ENCODE results near the gene THOC1. TPM values are rescaled to one million over a fixed set of nuclear protein-coding genes. Genes with fewer than 3 reads are reported as not detected.

Gene THOC1
- total and polyA plus RNA-seq, 5 donors, result 12.8 to 19.2 (median 15.7) TPM

DNA sequence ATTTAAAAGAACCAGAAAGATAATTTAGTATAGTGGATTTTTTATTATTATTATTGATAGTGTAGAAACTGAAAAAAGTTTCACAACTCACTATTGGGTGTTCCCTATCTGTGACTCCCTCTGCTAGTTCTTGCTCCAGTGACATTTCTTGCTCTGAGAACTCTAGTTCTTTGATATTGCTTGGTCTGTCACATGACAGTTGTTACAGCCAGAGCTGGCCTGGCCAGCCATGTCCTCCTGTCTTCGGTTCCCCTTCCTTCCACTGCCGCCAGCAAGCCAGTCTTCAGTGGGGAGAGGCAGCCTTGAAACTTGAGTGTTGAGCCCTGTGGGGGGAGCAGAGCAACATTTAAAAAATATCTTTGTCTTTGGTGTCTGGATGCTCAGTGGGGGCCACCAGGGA, 7.6 kb upstream of the THOC1 start:
- intact Hi-C loops (cut with DNase I), result no loop called here
- DNase-seq, result peak in 2 of 3 donors; percentile 60 to 62
- ATAC-seq, result peak; percentile 16 to 38
- Histone ChIP-seq H3K9me3 (ENCODE audit: control insufficient read depth, low read length) (no peaks in the 10 kb centered on the region), H3K4me1 (ENCODE audit: control insufficient read depth, insufficient read depth, low read length) (no peaks in the 10 kb centered on the region), H3K27me3 (ENCODE audit: control insufficient read depth, insufficient read depth) (no peaks in the 10 kb centered on the region), H3K4me3 (ENCODE audit: low read length) (no peak overlapping the region), H3K27ac (ENCODE audit: low read length) (no peak overlapping the region)
- 58% methylated on average over 2 of the region's 2 CpGs for WGBS

- ATAC-seq, result no peak
- H3K27me3 ChIP-seq (ENCODE audit: control insufficient read depth, insufficient read depth), result no peaks in the 10 kb centered on the region
These were observed 6.5 kb upstream of the THOC1 start for GRCh38 chr18:274313-274712.

DNA sequence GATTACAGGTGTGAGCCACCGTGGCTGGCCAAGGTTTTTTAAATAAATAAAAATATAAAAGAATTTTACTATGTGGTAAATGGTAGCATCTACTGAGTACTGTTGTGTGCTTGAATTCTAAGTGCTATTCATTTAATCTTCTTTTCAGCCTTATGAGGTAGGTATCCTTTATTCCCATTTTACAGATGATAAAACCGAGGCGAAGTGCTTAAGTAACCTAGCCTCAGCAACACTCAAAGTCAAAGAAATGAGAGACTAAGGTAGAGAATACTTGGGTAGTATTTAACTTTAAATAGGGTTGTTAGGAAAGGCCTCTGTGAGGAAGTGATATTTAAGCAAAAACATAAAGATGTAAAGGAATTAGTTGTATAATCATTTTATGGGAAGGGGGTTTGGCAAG, 5.7 kb upstream of the THOC1 start:
- no peak for ATAC-seq
- WGBS, result over 99% methylated on average over 3 of the region's 3 CpGs
- Histone ChIP-seq H3K4me1 (ENCODE audit: control insufficient read depth, insufficient read depth, low read length) (no peaks in the 10 kb centered on the region), H3K9me3 (ENCODE audit: control insufficient read depth, low read length) (no peaks in the 10 kb centered on the region), H3K27ac (ENCODE audit: low read length) (no peak overlapping the region), H3K4me3 (ENCODE audit: low read length) (no peak overlapping the region), H3K27me3 (ENCODE audit: control insufficient read depth, insufficient read depth) (no peaks in the 10 kb centered on the region)
- no peak for DNase-seq
- intact Hi-C loops (cut with DNase I), result no loop called here

More at GRCh38 chr18:274313-274712, 6.5 kb upstream of the THOC1 start:
- intact Hi-C loops (cut with DNase I), result no loop called here
- 83% methylated on average over 8 of the region's 8 CpGs for WGBS
- H3K4me3 ChIP-seq (ENCODE audit: low read length), result no peak overlapping the region
- H3K4me1 ChIP-seq (ENCODE audit: control insufficient read depth, insufficient read depth, low read length), result no peaks in the 10 kb centered on the region
- no peak overlapping the region for H3K27ac ChIP-seq (ENCODE audit: low read length)
- H3K9me3 ChIP-seq (ENCODE audit: control insufficient read depth, low read length), result no peaks in the 10 kb centered on the region
- DNase-seq, result no peak

DNA sequence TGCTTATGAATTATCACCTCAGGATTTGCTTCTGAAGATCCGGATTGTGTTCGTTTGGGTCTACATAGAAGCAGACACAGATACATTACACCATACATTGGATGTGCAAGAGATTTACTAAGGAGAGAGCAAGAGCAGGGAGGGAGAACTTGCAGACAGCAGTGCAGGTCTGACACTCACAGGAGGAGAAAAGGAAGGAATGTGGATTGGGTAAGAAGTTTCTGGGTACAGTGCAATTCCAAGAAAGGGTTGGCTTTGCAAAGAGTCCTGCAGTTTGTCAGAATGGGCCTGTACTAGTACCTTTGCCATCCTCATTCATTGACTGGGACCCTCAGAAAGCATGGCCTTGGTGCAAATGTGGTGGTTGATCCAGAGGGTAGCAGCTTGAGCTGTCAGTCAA, 4.8 kb upstream of the THOC1 start:
- WGBS, result 83% methylated on average over 2 of the region's 2 CpGs
- ATAC-seq (no peak), DNase-seq (no peak)
- Histone ChIP-seq H3K9me3 (ENCODE audit: control insufficient read depth, low read length) (no peaks in the 10 kb centered on the region), H3K27ac (ENCODE audit: low read length) (no peak overlapping the region), H3K4me3 (ENCODE audit: low read length) (no peak overlapping the region), H3K27me3 (ENCODE audit: control insufficient read depth, insufficient read depth) (no peaks in the 10 kb centered on the region), H3K4me1 (ENCODE audit: control insufficient read depth, insufficient read depth, low read length) (no peaks in the 10 kb centered on the region)
- intact Hi-C loops (cut with DNase I), result no loop called here

DNA sequence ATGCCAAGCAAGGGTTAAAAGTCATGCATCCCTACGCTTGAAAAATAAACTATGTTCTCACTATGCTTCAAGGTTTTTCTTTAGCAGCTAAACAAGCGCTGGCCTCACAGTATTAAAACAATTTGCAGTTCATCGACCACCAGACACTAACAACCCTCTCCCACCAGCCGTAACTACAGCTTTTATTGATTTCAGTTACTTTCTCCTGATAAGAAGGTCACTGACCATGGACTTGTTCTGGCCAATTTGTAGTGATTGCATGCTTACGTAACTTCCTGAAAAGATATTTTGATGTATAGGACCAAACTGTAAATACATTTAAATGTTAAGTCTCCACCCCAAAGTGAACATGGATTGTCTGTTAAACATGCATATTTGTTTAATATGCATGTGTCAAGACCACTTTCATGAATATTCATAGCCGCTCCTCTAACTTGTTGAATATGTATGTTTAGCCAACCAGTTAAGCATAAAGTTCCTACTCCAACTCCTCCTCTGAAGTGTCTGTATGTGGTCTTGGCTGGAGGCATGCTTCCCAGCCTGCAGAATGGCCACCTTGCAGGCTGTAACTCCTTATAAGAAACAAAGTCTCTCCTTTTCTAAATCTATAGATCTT, 1.7 kb upstream of the THOC1 start:
- no peak overlapping the region for H3K4me3 ChIP-seq (ENCODE audit: low read length)
- H3K9me3 ChIP-seq (ENCODE audit: control insufficient read depth, low read length), result no peaks in the 10 kb centered on the region
- ATAC-seq (no peak), DNase-seq (no peak)
- H3K4me1 ChIP-seq (ENCODE audit: control insufficient read depth, insufficient read depth, low read length), result no peaks in the 10 kb centered on the region
- H3K27me3 ChIP-seq (ENCODE audit: control insufficient read depth, insufficient read depth), result no peaks in the 10 kb centered on the region
- WGBS, result 79% methylated on average over 6 of the region's 6 CpGs
- intact Hi-C loops (cut with DNase I), result no loop called here
- no peak overlapping the region for H3K27ac ChIP-seq (ENCODE audit: low read length)

DNA sequence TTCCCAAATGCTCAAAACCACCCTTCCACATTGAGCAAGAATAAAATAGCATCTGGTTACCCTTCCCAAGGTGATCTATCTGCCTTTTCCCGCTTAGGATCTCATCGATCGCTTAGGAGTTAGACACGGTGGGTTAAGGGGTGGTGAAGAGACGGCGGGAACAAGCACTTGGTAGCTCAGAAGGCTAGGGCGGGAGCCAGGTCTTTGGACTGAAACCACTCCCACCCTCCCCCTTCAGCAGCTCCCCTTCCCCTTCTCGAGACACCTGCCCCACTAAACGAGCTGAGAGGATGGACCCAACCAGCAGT, 513 bp downstream of the THOC1 start:
- no peak overlapping the region for H3K27ac ChIP-seq (ENCODE audit: low read length)
- ATAC-seq, result no peak
- no peaks in the 10 kb centered on the region for H3K9me3 ChIP-seq (ENCODE audit: control insufficient read depth, low read length)
- WGBS, result under 1% methylated on average over 9 of the region's 9 CpGs
- H3K4me1 ChIP-seq (ENCODE audit: control insufficient read depth, insufficient read depth, low read length), result no peaks in the 10 kb centered on the region
- no peak for DNase-seq
- H3K27me3 ChIP-seq (ENCODE audit: control insufficient read depth, insufficient read depth), result no peaks in the 10 kb centered on the region
- peak overlapping the region; percentile 95 for H3K4me3 ChIP-seq (ENCODE audit: low read length)
- intact Hi-C loops (cut with DNase I), result no loop called here

DNA sequence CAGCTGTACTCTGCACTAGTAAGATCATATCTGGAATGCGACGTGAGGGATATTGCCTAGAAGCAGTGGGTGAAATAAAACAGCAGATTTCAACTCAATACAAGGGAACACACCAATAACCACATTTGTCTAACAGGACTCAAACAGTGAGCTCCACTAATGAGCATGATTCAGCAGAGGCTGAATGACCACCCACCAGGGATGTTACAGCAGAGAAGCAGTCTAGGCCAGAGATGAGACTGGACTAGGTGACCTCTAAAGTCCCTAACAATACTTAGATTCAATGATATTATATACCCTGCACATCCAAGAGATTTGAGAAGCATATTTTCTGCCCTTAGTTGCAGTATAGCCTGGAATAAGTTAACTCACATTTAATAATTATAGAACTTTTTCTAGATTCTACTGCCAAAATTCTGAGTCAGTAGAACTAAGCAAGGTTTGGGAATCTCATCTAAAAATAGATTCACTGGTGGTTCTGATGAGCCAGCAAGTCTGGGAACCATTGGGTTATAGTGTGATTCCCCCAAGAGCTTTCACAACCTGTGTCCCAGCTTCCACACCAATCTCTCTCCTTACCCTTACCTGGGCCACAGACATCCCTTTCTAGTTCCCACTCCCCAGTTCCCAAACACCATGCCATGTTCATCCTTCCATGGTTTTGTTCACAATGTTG, 6.3 kb downstream of the THOC1 start:
- no peak for ATAC-seq
- DNase-seq, result no peak
- 94% methylated on average over 2 of the region's 2 CpGs for WGBS
- intact Hi-C loops (cut with DNase I), result no loop called here
- Histone ChIP-seq H3K27me3 (ENCODE audit: control insufficient read depth, insufficient read depth) (no peaks in the 10 kb centered on the region), H3K4me3 (ENCODE audit: low read length) (no peak overlapping the region), H3K4me1 (ENCODE audit: control insufficient read depth, insufficient read depth, low read length) (no peaks in the 10 kb centered on the region), H3K9me3 (ENCODE audit: control insufficient read depth, low read length) (no peaks in the 10 kb centered on the region), H3K27ac (ENCODE audit: low read length) (no peak overlapping the region)

- H3K9me3 ChIP-seq (ENCODE audit: control insufficient read depth, low read length), result no peaks in the 10 kb centered on the region
- no peak for ATAC-seq
- no peaks in the 10 kb centered on the region for H3K4me1 ChIP-seq (ENCODE audit: control insufficient read depth, insufficient read depth, low read length)
- no peaks in the 10 kb centered on the region for H3K27me3 ChIP-seq (ENCODE audit: control insufficient read depth, insufficient read depth)
- no peak for DNase-seq
- WGBS, result 82% methylated on average over 2 of the region's 2 CpGs
- H3K27ac ChIP-seq (ENCODE audit: low read length), result no peak overlapping the region
- H3K4me3 ChIP-seq (ENCODE audit: low read length), result no peak overlapping the region
- intact Hi-C loops (cut with DNase I), result no loop called here
These were observed 7.3 kb downstream of the THOC1 start for GRCh38 chr18:260547-260946.

DNA sequence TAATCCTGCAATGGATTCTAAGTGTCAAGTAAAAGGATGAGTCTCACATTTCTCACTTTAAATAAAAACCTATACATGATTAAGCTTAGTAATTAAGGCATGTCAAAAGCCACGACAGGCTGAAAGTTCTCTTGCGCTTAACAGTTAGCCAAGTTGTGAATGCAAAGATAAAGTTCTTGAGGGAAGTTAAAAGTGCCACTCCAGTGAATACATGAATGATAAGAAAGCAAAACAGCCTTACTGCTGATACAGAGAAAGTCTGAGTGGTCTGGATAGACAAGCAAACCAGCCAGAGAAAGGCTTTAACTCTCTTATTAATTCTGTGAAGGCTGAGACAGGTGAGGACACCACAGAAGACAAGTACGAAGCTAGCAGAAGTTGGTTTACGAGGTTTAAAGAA, 12.7 kb downstream of the THOC1 start:
- no peaks in the 10 kb centered on the region for H3K9me3 ChIP-seq (ENCODE audit: control insufficient read depth, low read length)
- no peak overlapping the region for H3K4me3 ChIP-seq (ENCODE audit: low read length)
- no peaks in the 10 kb centered on the region for H3K27me3 ChIP-seq (ENCODE audit: control insufficient read depth, insufficient read depth)
- DNase-seq (no peak), ATAC-seq (no peak)
- no peaks in the 10 kb centered on the region for H3K4me1 ChIP-seq (ENCODE audit: control insufficient read depth, insufficient read depth, low read length)
- intact Hi-C loops (cut with DNase I), result no loop called here
- no peak overlapping the region for H3K27ac ChIP-seq (ENCODE audit: low read length)
- WGBS, result 80% methylated on average over 4 of the region's 4 CpGs

GRCh38 chr18:253121-253520, 14.7 kb downstream of the THOC1 start:
- Histone ChIP-seq H3K27me3 (ENCODE audit: control insufficient read depth, insufficient read depth) (no peaks in the 10 kb centered on the region), H3K9me3 (ENCODE audit: control insufficient read depth, low read length) (no peaks in the 10 kb centered on the region), H3K4me3 (ENCODE audit: low read length) (no peak overlapping the region), H3K4me1 (ENCODE audit: control insufficient read depth, insufficient read depth, low read length) (no peaks in the 10 kb centered on the region), H3K27ac (ENCODE audit: low read length) (no peak overlapping the region)
- intact Hi-C loops (cut with DNase I), result no loop called here
- 93% methylated on average over 1 of the region's 1 CpG for WGBS
- ATAC-seq (no peak), DNase-seq (no peak)

- intact Hi-C loops (cut with DNase I), result no loop called here
- Histone ChIP-seq H3K27ac (ENCODE audit: low read length) (no peak overlapping the region), H3K27me3 (ENCODE audit: control insufficient read depth, insufficient read depth) (no peaks in the 10 kb centered on the region), H3K9me3 (ENCODE audit: control insufficient read depth, low read length) (no peaks in the 10 kb centered on the region), H3K4me1 (ENCODE audit: control insufficient read depth, insufficient read depth, low read length) (no peaks in the 10 kb centered on the region), H3K4me3 (ENCODE audit: low read length) (no peak overlapping the region)
- DNase-seq, result no peak
- WGBS, result 97% methylated on average over 5 of the region's 5 CpGs
- no peak for ATAC-seq
These were observed 16.3 kb downstream of the THOC1 start for GRCh38 chr18:251572-251971.

DNA sequence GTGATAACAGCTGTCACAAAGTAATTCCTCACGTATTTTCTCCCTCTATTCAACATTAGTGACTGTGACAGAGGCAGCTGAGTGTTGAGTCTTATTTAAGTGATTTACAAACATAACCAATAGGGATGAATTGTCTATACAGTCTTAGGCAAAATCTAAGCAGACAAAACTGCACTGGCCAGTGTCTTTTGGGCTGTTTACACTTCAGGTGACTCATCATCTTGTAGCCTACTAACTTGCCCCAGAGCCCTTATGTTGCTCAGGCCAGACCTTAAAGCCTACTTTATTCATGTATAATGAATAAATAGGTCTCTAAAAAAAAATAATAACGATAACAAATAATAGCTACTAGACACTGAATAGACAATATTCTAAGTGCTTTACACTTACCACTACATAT, 17.2 kb downstream of the THOC1 start:
- ATAC-seq, result no peak
- intact Hi-C loops (cut with DNase I), result no loop called here
- no peak for DNase-seq
- Histone ChIP-seq H3K4me1 (ENCODE audit: control insufficient read depth, insufficient read depth, low read length) (no peaks in the 10 kb centered on the region), H3K27ac (ENCODE audit: low read length) (no peak overlapping the region), H3K27me3 (ENCODE audit: control insufficient read depth, insufficient read depth) (no peaks in the 10 kb centered on the region), H3K4me3 (ENCODE audit: low read length) (no peak overlapping the region), H3K9me3 (ENCODE audit: control insufficient read depth, low read length) (no peaks in the 10 kb centered on the region)
- 98% methylated on average over 2 of the region's 2 CpGs for WGBS

Data from right cardiac atrium (tissue), 5 donors.